CD4-positive, alpha-beta memory T cell (primary cell): ENCODE measurements around the gene INPP5A. TPM values are rescaled to one million over a fixed set of nuclear protein-coding genes. Genes with fewer than 3 reads are reported as not detected.
"Not testable (repeated sequence)": the region's sequence is repeated elsewhere in the genome, so short reads cannot be mapped to it uniquely, and the experiment has no call there.

Source experiments
- CTCF ChIA-PET: fragments of 350-600 bp; sonication (Branson Sonifier 250); formaldehyde crosslinking; loops from one replicate; lab custom pipeline; 2021; ENCODE audit warnings: inconsistent platforms; ENCODE audit not compliant: partially characterized antibody; lab: Charles Lee
- POLR2A ChIA-PET: fragments of 350-600 bp; sonication (Branson Sonifier 250); formaldehyde crosslinking; loops from one replicate; lab custom pipeline; 2021; ENCODE audit not compliant: partially characterized antibody; lab: Charles Lee
- DNase-seq, 5 donors: peaks; one replicate each; pipeline versions ENCODE4 v3.0.0 to v3.0.0-alpha.2; 2020 to 2022; ENCODE audit warnings: mixed read lengths in 1 of 5
- H3K27ac ChIP-seq: one replicate; pipeline ENCODE4 v1.7.0; 2013; ENCODE audit warnings: low read depth, low read length
- H3K27me3 ChIP-seq: 2 replicates; pipeline ENCODE4 v1.7.0; 2013; ENCODE audit warnings: mild to moderate bottlenecking, low read length, moderate library complexity; ENCODE audit not compliant: insufficient read depth
- H3K36me3 ChIP-seq: 2 replicates; pipeline ENCODE4 v1.7.0; 2013; ENCODE audit warnings: mild to moderate bottlenecking, low read length, moderate library complexity; ENCODE audit not compliant: insufficient read depth
- H3K4me1 ChIP-seq: 2 replicates; pipeline ENCODE4 v1.7.0; 2013; ENCODE audit warnings: mild to moderate bottlenecking, low read length, moderate library complexity; ENCODE audit not compliant: insufficient read depth
- H3K4me3 ChIP-seq, 2 donors: one replicate each; pipeline ENCODE4 v1.7.0; 2013; ENCODE audit warnings: low read length in 2 of 2, mild to moderate bottlenecking in 1 of 2
- H3K9me3 ChIP-seq, 2 donors: one replicate each; pipeline ENCODE4 v1.7.0; 2013; ENCODE audit warnings: low read length in 2 of 2, control low read depth in 1 of 2; ENCODE audit not compliant: control insufficient read depth in 1 of 2
- H3K27ac Mint-ChIP-seq, 7 donors: one replicate each; pipeline ENCODE4 v1.8.0; 2020 to 2021; ENCODE audit warnings: mixed read lengths in 7 of 7, mild to moderate bottlenecking in 6 of 7, inconsistent platforms in 3 of 7, moderate library complexity in 3 of 7
- H3K27me3 Mint-ChIP-seq, 2 donors: one replicate each; pipeline ENCODE4 v1.8.0; 2020 to 2021; ENCODE audit warnings: mixed read lengths in 2 of 2
- H3K36me3 Mint-ChIP-seq, 2 donors: one replicate each; pipeline ENCODE4 v1.8.0; 2020 to 2021; ENCODE audit warnings: mixed read lengths in 2 of 2, inconsistent platforms in 1 of 2, mild to moderate bottlenecking in 1 of 2
- H3K4me1 Mint-ChIP-seq, 4 donors: one replicate each; pipeline ENCODE4 v1.8.0; 2020 to 2021; ENCODE audit warnings: mixed read lengths in 4 of 4, mild to moderate bottlenecking in 1 of 4
- H3K4me3 Mint-ChIP-seq, 8 donors: one replicate each; pipeline ENCODE4 v1.8.0; 2020 to 2021; ENCODE audit warnings: mixed read lengths in 8 of 8, mild to moderate bottlenecking in 7 of 8, moderate library complexity in 6 of 8, inconsistent platforms in 3 of 8
- H3K9me3 Mint-ChIP-seq, 8 donors: one replicate each; pipeline ENCODE4 v1.8.0; 2020 to 2021; ENCODE audit warnings: mixed read lengths in 8 of 8, mild to moderate bottlenecking in 5 of 8, inconsistent platforms in 3 of 8, moderate library complexity in 1 of 8
- intact Hi-C: fragments of 100-400 bp; cut with micrococcal nuclease; formaldehyde crosslinking; loops from one replicate; pipeline ENCODE4 v1.15.1; 2023
- polyA plus RNA-seq, 2 donors: library from polyadenylated mRNA; unstranded; fragments of 300-500 nt; fragmentation: Illumina TruSeq; gene quantifications; one replicate each; pipeline ENCODE4 v1.2.3, GENCODE V29; 2021
- total RNA-seq, 2 experiments: library from RNA; stranded (reverse); gene quantifications; one replicate each; pipeline ENCODE4 v1.2.3, GENCODE V29; 2021

The INPP5A gene
- total and polyA plus RNA-seq, 4 experiments from 2014 or later: 0.61 to 19.3 (median 10.8) TPM

DNA sequence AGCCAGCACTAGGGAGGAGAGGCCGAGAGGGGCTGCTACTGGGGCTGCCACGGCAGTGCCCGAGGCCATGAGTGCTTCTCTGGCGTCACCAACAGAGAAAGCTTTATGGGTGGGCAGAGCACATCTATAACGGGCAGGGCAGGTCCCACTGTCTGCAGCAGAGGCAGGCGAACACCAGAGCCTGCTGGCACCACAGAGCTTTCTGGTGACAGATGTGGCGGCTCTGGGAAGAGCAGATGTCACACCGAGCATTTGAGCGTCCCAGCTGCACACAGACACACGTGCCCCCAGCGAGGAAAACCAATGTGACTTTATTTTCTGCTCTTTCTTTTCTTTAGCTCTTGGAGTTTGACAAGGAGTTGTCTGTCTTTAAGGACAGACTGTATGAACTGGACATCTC lies 227.8 kb downstream of the INPP5A start:
- intact Hi-C loops: no loop called here
- peaks cover 0 to 4% (median 0%) of the 10 kb centered on the region in 8 donors for H3K9me3 Mint-ChIP-seq
- H3K27me3 ChIP-seq: no peaks in the 10 kb centered on the region
- no peaks in the 10 kb centered on the region for H3K27me3 Mint-ChIP-seq
- H3K9me3 ChIP-seq: no peaks in the 10 kb centered on the region
- peaks cover 17 to 25% of the 10 kb centered on the region in 2 donors for H3K36me3 Mint-ChIP-seq
- no peaks in the 10 kb centered on the region for H3K36me3 ChIP-seq
- ChIA-PET CTCF (no interaction called here), POLR2A (no interaction called here)
- no peak overlapping the region for H3K27ac ChIP-seq
- H3K4me3 ChIP-seq: no peak overlapping the region
- no peak overlapping the region for H3K27ac Mint-ChIP-seq
- DNase-seq: no peak
- no peaks in the 10 kb centered on the region for H3K4me1 ChIP-seq
- no peak overlapping the region for H3K4me3 Mint-ChIP-seq
- peaks cover 5 to 13% (median 10%) of the 10 kb centered on the region in 4 donors for H3K4me1 Mint-ChIP-seq

DNA sequence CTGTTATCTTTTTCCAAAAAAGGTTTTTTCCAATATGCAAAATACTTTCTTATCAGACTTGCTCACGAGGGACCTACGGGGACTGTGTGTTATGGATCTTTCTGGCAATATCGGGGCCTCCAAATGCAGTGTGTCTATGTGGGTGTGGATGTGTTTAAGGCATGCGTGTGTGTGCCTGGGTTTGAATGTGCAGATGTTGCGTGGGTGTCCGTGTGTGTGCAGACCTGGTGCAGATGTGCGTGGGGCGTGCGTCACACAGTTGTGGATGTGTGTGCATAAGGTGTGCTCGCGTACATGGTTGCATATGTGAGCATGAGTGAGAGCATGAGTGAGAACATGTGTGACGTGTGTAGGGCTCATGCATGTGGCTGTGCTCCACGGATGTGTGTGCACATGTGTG lies 228.7 kb downstream of the INPP5A start:
- Mint-ChIP-seq H3K4me3 (no peak overlapping the region), H3K27me3 (no peaks in the 10 kb centered on the region), H3K9me3 (peaks cover 0 to 4% (median 0%) of the 10 kb centered on the region in 8 donors), H3K27ac (peak overlapping the region in 1 of 7 donors; percentile 42), H3K36me3 (peaks cover 15 to 25% of the 10 kb centered on the region in 2 donors), H3K4me1 (peaks cover 5 to 10% (median 7%) of the 10 kb centered on the region in 4 donors)
- Histone ChIP-seq H3K9me3 (no peaks in the 10 kb centered on the region), H3K27ac (no peak overlapping the region), H3K4me1 (no peaks in the 10 kb centered on the region), H3K36me3 (no peaks in the 10 kb centered on the region), H3K4me3 (no peak overlapping the region), H3K27me3 (no peaks in the 10 kb centered on the region)
- intact Hi-C loops: no loop called here
- ChIA-PET POLR2A (no interaction called here), CTCF (no interaction called here)
- DNase-seq: no peak

DNA sequence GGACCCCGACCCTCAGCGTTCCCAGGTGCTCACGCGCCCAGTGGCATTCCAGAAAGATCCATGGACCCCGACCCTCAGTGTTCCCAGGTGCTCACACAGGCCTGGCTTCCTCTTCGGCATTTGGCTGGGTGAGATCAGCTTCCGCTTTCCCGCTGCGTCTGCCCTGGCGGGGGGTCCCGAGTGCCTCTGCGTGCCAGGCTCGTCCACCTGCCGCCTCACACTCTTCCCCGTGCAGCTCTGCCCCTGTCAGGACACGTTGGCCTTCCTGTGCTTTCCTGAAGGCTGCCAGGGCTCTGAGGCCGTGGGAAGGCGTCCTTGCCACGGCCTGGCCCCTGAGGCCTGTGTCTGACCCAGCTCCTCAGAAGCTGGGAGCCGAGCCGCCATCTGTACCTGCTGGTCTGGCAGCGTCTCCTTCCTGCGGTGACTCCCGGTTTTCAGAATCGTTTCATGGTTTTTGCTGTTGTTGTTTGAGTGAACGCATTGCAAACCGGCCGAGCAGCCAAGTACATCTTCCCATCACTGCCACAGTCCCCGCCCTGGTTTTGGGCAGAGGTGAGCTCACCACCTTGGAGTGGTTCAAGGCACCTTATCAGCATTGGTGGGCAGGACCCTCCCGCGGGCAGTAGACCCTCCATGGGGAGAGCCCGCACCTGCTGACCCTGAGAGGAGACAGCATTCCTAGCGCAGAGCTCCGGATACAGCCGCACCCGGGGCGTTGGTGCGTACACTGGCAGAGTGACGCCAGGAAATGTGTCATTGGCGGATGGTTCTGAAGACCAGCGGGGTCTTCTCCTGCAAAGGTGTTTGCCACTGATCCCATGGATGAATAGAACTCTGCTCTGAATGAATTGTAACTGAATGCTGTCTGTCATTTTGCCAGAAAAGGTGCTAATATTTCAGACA lies 231.0 kb downstream of the INPP5A start:
- Histone ChIP-seq H3K4me1 (no peaks in the 10 kb centered on the region), H3K27ac (no peak overlapping the region), H3K36me3 (no peaks in the 10 kb centered on the region), H3K27me3 (no peaks in the 10 kb centered on the region), H3K9me3 (no peaks in the 10 kb centered on the region), H3K4me3 (no peak overlapping the region)
- POLR2A ChIA-PET: no interaction called here
- Mint-ChIP-seq H3K27ac (no peak overlapping the region), H3K27me3 (no peaks in the 10 kb centered on the region), H3K9me3 (peaks cover 0 to 4% (median 0%) of the 10 kb centered on the region in 8 donors), H3K36me3 (peaks cover 17 to 32% of the 10 kb centered on the region in 2 donors), H3K4me3 (no peak overlapping the region), H3K4me1 (no peaks in the 10 kb centered on the region)
- CTCF ChIA-PET: no interaction called here
- intact Hi-C loops: no loop called here
- DNase-seq: no peak

DNA sequence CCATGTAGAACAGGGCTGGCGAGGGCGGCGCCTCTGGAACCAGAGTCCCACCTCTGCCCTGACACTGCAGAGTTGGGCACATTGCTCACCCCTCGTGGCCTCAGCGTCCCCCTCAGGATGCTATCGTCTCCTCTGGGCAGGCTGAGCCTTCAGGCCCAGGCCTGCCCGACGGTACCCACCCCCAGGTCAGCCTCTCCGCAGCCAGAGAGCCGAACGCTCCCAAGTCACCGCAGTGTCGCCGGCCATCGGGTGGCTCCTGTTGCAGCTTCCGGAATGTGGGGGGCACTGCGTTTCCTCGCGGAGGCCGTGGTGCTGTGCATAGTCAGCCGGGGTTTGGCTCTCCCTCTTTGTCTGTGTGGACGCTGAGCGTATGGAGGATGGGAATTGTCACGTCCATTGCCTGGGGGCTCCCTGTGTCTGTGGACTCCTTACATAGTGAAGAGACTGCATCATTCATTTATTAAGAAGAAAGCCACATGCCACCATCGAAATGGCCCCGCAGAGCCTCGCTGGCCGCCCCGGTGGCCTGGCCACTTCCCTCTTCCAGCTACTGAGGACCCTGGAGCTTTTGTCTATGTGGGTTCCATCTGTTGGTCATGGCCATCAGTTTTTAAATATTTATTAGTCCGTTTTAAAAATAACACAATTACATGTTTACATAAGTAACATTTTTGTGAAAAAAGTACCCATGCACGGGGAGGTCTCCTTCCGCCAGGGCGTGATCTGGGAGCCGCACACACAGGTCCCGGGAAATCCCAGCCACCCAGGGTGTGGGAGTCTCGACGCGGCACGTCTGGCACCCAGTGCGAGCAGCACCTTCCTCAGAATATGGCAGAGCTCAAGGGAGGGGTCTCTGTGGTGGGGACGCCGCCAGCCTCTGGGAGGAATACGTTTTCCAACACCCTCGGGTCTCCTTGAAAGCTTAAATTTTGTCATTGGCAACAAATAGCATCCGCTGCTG lies 232.8 kb downstream of the INPP5A start:
- Mint-ChIP-seq H3K27me3 (no peaks in the 10 kb centered on the region), H3K4me1 (no peaks in the 10 kb centered on the region), H3K27ac (no peak overlapping the region), H3K4me3 (no peak overlapping the region), H3K36me3 (peaks cover 17 to 35% of the 10 kb centered on the region in 2 donors), H3K9me3 (no peaks in the 10 kb centered on the region)
- ChIA-PET POLR2A (no interaction called here), CTCF (no interaction called here)
- DNase-seq: no peak
- H3K27ac ChIP-seq: no peak overlapping the region
- no peaks in the 10 kb centered on the region for H3K4me1 ChIP-seq
- intact Hi-C loops: no loop called here
- H3K27me3 ChIP-seq: no peaks in the 10 kb centered on the region
- no peaks in the 10 kb centered on the region for H3K36me3 ChIP-seq
- H3K4me3 ChIP-seq: no peak overlapping the region
- H3K9me3 ChIP-seq: no peaks in the 10 kb centered on the region

DNA sequence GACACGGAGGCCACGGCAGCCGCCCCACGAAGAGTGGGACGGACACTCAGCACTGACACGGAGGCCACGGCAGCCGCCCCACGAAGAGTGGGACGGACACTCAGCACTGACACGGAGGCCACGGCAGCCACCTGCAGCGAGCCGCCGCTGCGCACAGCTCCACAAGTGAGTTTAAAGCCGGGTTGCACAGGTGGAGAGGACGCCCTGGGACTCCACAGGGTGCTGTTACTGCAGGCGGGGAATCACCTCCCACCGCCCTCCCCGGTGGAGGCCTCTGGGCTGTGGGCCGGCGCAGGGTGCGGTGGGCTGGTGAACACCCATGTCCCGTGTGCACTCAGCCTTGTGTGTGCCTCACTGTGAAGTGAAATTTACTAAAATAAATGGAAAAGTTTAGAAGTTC lies 235.2 kb downstream of the INPP5A start:
- H3K27me3 Mint-ChIP-seq, H3K4me3 Mint-ChIP-seq, H3K27ac Mint-ChIP-seq, H3K9me3 Mint-ChIP-seq, H3K27me3 ChIP-seq, intact Hi-C loops, H3K9me3 ChIP-seq, H3K27ac ChIP-seq, POLR2A ChIA-PET, H3K4me1 ChIP-seq, CTCF ChIA-PET, H3K4me3 ChIP-seq, H3K36me3 ChIP-seq, H3K4me1 Mint-ChIP-seq, DNase-seq: not testable (repeated sequence)
- H3K36me3 Mint-ChIP-seq: peaks cover 11 to 34% of the 10 kb centered on the region in 2 donors

DNA sequence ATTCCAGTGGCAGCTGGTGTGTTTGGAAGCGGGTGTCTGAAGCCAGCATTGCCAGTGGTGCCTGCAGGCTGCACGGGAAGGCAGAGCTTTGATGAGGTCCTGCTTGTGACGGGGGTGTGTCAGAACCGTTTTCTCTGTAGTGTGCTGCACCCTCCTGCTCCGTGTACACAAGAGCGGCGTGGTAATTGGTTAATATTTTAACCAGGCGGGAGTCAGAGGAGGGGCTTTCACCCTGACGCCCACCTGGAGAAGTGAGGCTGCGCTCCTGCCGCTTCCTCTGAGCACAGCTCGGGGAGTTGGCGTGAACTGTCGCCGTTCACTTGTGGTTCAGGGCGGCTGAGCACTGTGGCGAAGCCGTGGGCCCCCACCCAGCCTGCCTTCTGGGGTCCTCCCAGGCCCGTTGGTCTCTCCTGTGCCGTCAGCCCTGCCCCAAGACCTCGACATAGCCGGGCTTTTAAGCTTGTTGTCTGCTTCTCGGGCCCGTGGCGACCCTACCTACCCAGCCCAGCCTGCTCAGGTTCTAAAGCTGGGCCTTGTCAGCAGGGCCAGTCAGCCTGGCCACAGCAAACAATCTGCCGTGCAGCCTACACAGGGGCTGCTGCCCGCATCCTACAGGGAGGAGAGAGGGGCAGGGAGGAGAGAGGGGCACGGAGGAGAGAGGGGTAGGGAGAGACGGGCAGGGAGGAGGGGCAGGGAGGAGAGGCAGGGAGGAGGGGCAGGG lies 236.8 kb downstream of the INPP5A start:
- intact Hi-C loops: no loop called here
- no peaks in the 10 kb centered on the region for H3K27me3 Mint-ChIP-seq

More for the DNA sequence above, 236.8 kb downstream of the INPP5A start:
- H3K27ac ChIP-seq: no peak overlapping the region
- H3K36me3 ChIP-seq: no peaks in the 10 kb centered on the region
- no peaks in the 10 kb centered on the region for H3K27me3 ChIP-seq
- CTCF ChIA-PET: no interaction called here
- POLR2A ChIA-PET: no interaction called here
- DNase-seq: no peak
- no peaks in the 10 kb centered on the region for H3K4me1 ChIP-seq
- H3K4me3 Mint-ChIP-seq: no peak overlapping the region
- H3K4me3 ChIP-seq: no peak overlapping the region
- H3K27ac Mint-ChIP-seq: no peak overlapping the region
- no peaks in the 10 kb centered on the region for H3K4me1 Mint-ChIP-seq
- peaks cover 10 to 32% of the 10 kb centered on the region in 2 donors for H3K36me3 Mint-ChIP-seq
- no peaks in the 10 kb centered on the region for H3K9me3 ChIP-seq
- H3K9me3 Mint-ChIP-seq: no peaks in the 10 kb centered on the region
